Progenitor cell of endocrine pancreas (in vitro differentiated cells): ENCODE measurements around the gene NLK. TPM values are rescaled to one million over a fixed set of nuclear protein-coding genes. Genes with fewer than 3 reads are reported as not detected.
A peak's percentile ranks its signal among the peaks of the same experiment; 100 is the strongest.

Experiments
- DNase-seq: peaks from one replicate; pipeline ENCODE4 v3.0.0; 2021; ENCODE audit warnings: low spot score; ENCODE audit not compliant: unreplicated experiment
- H3K27ac Mint-ChIP-seq: 2 replicates; pipeline ENCODE4 v1.8.0; 2021; ENCODE audit warnings: mild to moderate bottlenecking, moderate library complexity, mixed read lengths
- H3K27me3 Mint-ChIP-seq: 2 replicates; pipeline ENCODE4 v1.8.0; 2021; ENCODE audit warnings: mixed read lengths
- H3K36me3 Mint-ChIP-seq: 2 replicates; pipeline ENCODE4 v1.8.0; 2022; ENCODE audit warnings: mixed read lengths; ENCODE audit not compliant: insufficient read depth
- H3K4me1 Mint-ChIP-seq: 2 replicates; pipeline ENCODE4 v1.8.0; 2021; ENCODE audit warnings: low read depth, mixed read lengths
- H3K4me3 Mint-ChIP-seq: 2 replicates; pipeline ENCODE4 v1.8.0; 2021; ENCODE audit warnings: low read depth, mild to moderate bottlenecking, moderate library complexity, mixed read lengths
- H3K9me3 Mint-ChIP-seq: 2 replicates; pipeline ENCODE4 v1.8.0; 2021; ENCODE audit warnings: low read depth, mixed read lengths
- CTCF ChIP-seq: fragments of 200-600 bp; sonication (generic); IDR thresholded peaks from one replicate; pipeline ENCODE4 v1.5.0; 2021; ENCODE audit warnings: antibody characterized with exemption, mild to moderate bottlenecking; ENCODE audit not compliant: unreplicated experiment
- total RNA-seq: library from RNA; stranded (reverse); gene quantifications from 2 replicates; pipeline ENCODE4 v1.2.1, GENCODE V29; 2021

NLK gene
- total RNA-seq, 1 donor from 2014 or later, result 38.9 TPM

DNA sequence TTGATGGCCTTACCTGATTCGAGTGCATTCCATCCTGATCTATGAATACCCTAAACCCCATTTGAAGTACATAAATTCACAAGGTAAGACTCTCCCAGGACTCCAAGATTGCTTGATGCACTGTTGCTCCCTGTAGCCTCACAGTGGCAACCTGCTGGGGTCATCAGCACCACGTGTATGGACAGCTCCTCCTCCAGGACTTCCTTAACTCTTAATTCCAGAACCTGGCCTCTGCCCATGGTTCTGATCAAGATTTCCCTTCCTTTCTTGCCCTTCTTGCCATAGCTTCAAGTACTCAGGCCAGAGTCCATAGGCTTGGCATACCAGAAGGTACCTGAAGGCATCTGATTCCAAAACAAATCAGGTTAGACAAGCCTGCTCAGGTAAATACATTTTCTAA, 34.0 kb upstream of the NLK start:
- no peaks in the 10 kb centered on the region for H3K9me3 Mint-ChIP-seq
- no peaks in the 10 kb centered on the region for H3K4me1 Mint-ChIP-seq
- no peak for TF ChIP-seq CTCF
- H3K36me3 Mint-ChIP-seq, result no peaks in the 10 kb centered on the region
- peaks cover 11% of the 10 kb centered on the region for H3K27me3 Mint-ChIP-seq
- peak; percentile 58 for DNase-seq
- H3K4me3 Mint-ChIP-seq, result no peak overlapping the region
- H3K27ac Mint-ChIP-seq, result no peak overlapping the region

DNA sequence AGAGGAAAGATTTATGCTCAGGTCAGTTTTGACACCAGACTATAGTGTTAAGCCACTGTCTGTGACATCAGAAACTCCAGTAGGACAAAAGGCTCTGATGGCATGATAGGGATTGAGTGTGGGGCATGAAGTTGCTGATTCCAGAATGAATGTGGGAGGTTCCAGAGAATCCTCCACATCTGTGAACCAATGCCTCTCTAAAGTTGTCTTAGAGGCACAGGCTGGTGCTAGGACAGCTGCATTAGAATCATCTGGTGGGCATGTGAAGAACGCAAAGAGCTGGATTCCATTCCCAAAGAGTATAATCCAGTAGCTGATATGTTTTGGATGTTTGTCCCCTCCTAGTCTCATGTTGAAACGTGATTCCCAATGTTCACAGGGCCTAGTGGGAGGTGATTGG, 32.1 kb upstream of the NLK start:
- no peak for DNase-seq
- Mint-ChIP-seq H3K27me3 (peaks cover 11% of the 10 kb centered on the region), H3K36me3 (no peaks in the 10 kb centered on the region), H3K4me1 (no peaks in the 10 kb centered on the region), H3K27ac (no peak overlapping the region), H3K9me3 (no peaks in the 10 kb centered on the region), H3K4me3 (no peak overlapping the region)
- no peak for TF ChIP-seq CTCF

- Mint-ChIP-seq H3K4me1 (no peaks in the 10 kb centered on the region), H3K9me3 (no peaks in the 10 kb centered on the region), H3K4me3 (no peak overlapping the region), H3K27me3 (peaks cover 3% of the 10 kb centered on the region), H3K27ac (no peak overlapping the region), H3K36me3 (no peaks in the 10 kb centered on the region)
- TF ChIP-seq CTCF, result no peak
- DNase-seq, result no peak
Observed at GRCh38 chr17:28018439-28019070, 23.9 kb upstream of the NLK start.

DNA sequence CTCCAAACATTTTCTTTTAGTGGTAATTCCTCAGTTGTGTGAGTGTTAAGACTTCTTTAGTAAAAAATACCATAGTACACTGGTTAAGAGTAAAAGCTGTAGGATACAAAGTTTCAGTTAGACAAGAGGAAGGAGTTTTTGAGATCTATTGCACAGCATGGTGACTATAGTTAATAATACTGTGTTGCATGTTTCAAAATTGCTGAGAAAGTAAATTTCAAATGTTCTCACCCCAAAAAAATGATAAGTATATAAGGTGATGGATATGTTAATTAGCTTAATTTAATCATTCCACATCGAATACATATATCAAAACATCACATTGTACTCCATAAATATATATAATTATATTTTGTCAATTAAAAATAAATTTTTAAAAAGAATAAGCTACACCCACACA, 22.0 kb upstream of the NLK start:
- Mint-ChIP-seq H3K36me3 (no peaks in the 10 kb centered on the region), H3K27me3 (peaks cover 3% of the 10 kb centered on the region)

GRCh38 chr17:28029044-28029443, 13.4 kb upstream of the NLK start:
- H3K27me3 Mint-ChIP-seq, result no peaks in the 10 kb centered on the region
- H3K4me1 Mint-ChIP-seq, result peaks cover 3% of the 10 kb centered on the region
- H3K27ac Mint-ChIP-seq, result no peak overlapping the region
- no peak for DNase-seq
- H3K36me3 Mint-ChIP-seq, result no peaks in the 10 kb centered on the region
- TF ChIP-seq CTCF, result no peak
- H3K4me3 Mint-ChIP-seq, result no peak overlapping the region
- no peaks in the 10 kb centered on the region for H3K9me3 Mint-ChIP-seq

More for the DNA sequence above, 22.0 kb upstream of the NLK start:
- Mint-ChIP-seq H3K4me1 (no peaks in the 10 kb centered on the region), H3K4me3 (no peak overlapping the region), H3K9me3 (no peaks in the 10 kb centered on the region), H3K27ac (no peak overlapping the region)
- DNase-seq, result no peak
- TF ChIP-seq CTCF, result no peak
